Heart left ventricle (tissue), 16 donors: ENCODE data around the gene ZNF213. TPM values are rescaled to one million over a fixed set of nuclear protein-coding genes. Genes with fewer than 3 reads are reported as not detected.

ENCODE experiments used
- ATAC-seq, 4 donors: fragments of 200-7000 bp; cut with Tn5 transposase; one replicate each; pipeline ENCODE4 v1.9.1; 2020 to 2022; ENCODE audit warnings: moderate library complexity in 4 of 4, mild to moderate bottlenecking in 3 of 4, moderate number of reproducible peaks in 1 of 4
- DNase-seq, 5 donors: peaks; one replicate each; pipeline ENCODE4 v3.0.0-alpha.2; 2020
- H3K27ac ChIP-seq, 12 donors: fragments of 200-600 bp; sonication (generic) in 4 of 12; one replicate each; pipeline versions ENCODE4 v1.5.0 to v1.8.0; 2016 to 2022; ENCODE audit warnings: mild to moderate bottlenecking in 2 of 12
- H3K27me3 ChIP-seq, 9 donors: fragments of 200-600 bp; sonication (generic) in 2 of 9; one replicate each; pipeline versions ENCODE4 v1.5.1 to v1.8.0; 2016 to 2022; ENCODE audit warnings: mild to moderate bottlenecking in 3 of 9
- H3K36me3 ChIP-seq, 9 donors: fragments of 200-600 bp; sonication (generic) in 2 of 9; one replicate each; pipeline versions ENCODE4 v1.5.0 to v1.8.0; 2018 to 2022; ENCODE audit warnings: mild to moderate bottlenecking in 2 of 9
- H3K4me1 ChIP-seq, 12 donors: fragments of 200-600 bp; sonication (generic) in 4 of 12; one replicate each; pipeline versions ENCODE4 v1.5.0 to v1.8.0; 2016 to 2022; ENCODE audit warnings: mild to moderate bottlenecking in 3 of 12
- H3K4me3 ChIP-seq, 12 donors: fragments of 200-600 bp; sonication (generic) in 4 of 12; one replicate each; pipeline versions ENCODE4 v1.5.0 to v1.8.0; 2017 to 2022; ENCODE audit warnings: mild to moderate bottlenecking in 9 of 12, moderate library complexity in 4 of 12
- H3K9me3 ChIP-seq, 12 donors: fragments of 200-600 bp; sonication (generic) in 4 of 12; one replicate each; pipeline versions ENCODE4 v1.5.0 to v1.8.0; 2016 to 2022; ENCODE audit warnings: mild to moderate bottlenecking in 1 of 12
- CTCF ChIP-seq, 12 donors: fragments of 200-600 bp; sonication (generic) in 4 of 12; IDR thresholded peaks; one replicate each; pipeline versions ENCODE4 v1.5.0 to v1.8.0; 2018 to 2022; ENCODE audit warnings: antibody characterized with exemption in 12 of 12, mild to moderate bottlenecking in 5 of 12
- POLR2A ChIP-seq, 2 donors: fragments of 450-650 bp; IDR thresholded peaks; one replicate each; pipeline ENCODE4 v1.6.1; 2017; ENCODE audit warnings: antibody characterized with exemption in 2 of 2, mild to moderate bottlenecking in 2 of 2, moderate library complexity in 2 of 2
- WGBS, 4 donors: extraction: QIAGEN DNeasy Blood & Tissue Kit in 2 of 4; methylation state at CpG; one replicate each; pipeline versions ENCODE4 v1.1.5 to v1.1.7; 2013 to 2018; 5-methylcytosine and 5-hydroxymethylcytosine counted together
- intact Hi-C, 10 donors: fragments of 100-400 bp; cut with DNase I; formaldehyde crosslinking; loops; one replicate each; pipeline versions ENCODE4 v1.11.1 to v1.14.2; 2022
- polyA plus RNA-seq, 2 donors: library from polyadenylated mRNA; stranded (reverse); fragments of 200-250 nt; gene quantifications; one replicate each; pipeline ENCODE4 v1.2.3, GENCODE V29; 2013
- total RNA-seq, 9 donors: library from RNA; depleted of rRNA in 2 of 9; stranded (reverse); fragments of >200 nt in 2 of 9; fragmentation: NEBNext Ultra II Directional in 3 of 9; extraction: Animal tissue kit (Norgen Biotek cat#: 25700) in 3 of 9; gene quantifications; one replicate each; pipeline versions ENCODE4 v1.1.0 to v1.2.4, GENCODE V29; 2016 to 2023
- donor health status: ischemic (EF 13 %, LVEDD 7.1; RV severe dilation, severe dysfunction).
- donor health status: healthy with polysubstance abuse.
- donor health status: DM: no; HTN: yes; CAD: no.
- donor health status: DM: no; HTN: no; CAD: no.
- donor health status: ischemic (EF 25% LVEDD 6.9; RV normal size, moderate dysfunction).
- donor health status: ischemic (EF 25% LVEDD 5.7; RV mildly dilated, moderate dysfunction).
- donor health status: healthy.
- donor health status: DM: yes; HTN: yes; CAD: no.
- donor health status: ischemic (EF 35%, LVEDD 5.7; RV mildly dilated, moderate dysfunction).
- donor health status: nonischemic (EF 11% LVEDD 7.7; RV severe dilation, severe dysfunction).
- donor health status: DM: yes; HTN: yes; CAD: no.
- donor health status: PGD.
- donor health status: ischemic (EF 29% LVEDD 5.4; RV normal size, mild dysfunction).
- donor health status: nonischemic (EF 23%, LVEDD 6.1; RV moderate dilation, normal function).

ZNF213 gene
- total and polyA plus RNA-seq, 11 donors = 6.7 to 14.3 (median 8.7) TPM

- TF ChIP-seq POLR2A (IDR thresholded peaks at IDR 0.05) (peak in 1 of 2 donors; percentile 13), CTCF (IDR thresholded peaks at IDR 0.05) (peak in 8 of 12 donors; percentile 11 to 45 (median 28))
- H3K9me3 ChIP-seq = no peaks in the 10 kb centered on the region
- intact Hi-C loops = loop anchor here in 2 of 10 donors (2.0 to 5.0 kb wide), 3 partner anchors 23 to 35 kb away; partner anchors contain the start of gene IL32 (in 1 of the 2)
- DNase-seq (peak; percentile 59 to 84 (median 66)), ATAC-seq (peak; percentile 72 to 90 (median 74))
- H3K36me3 ChIP-seq = no peaks in the 10 kb centered on the region
- peaks cover 0 to 7% (median 0%) of the 10 kb centered on the region in 9 donors for H3K27me3 ChIP-seq
- 35 to 50% (median 41%) methylated on average over 14 to 18 of the region's 18 CpGs for WGBS, 4 donors
- H3K4me1 ChIP-seq = peaks cover 4 to 43% (median 19%) of the 10 kb centered on the region in 12 donors
- H3K4me3 ChIP-seq = peak overlapping the region in 11 of 12 donors; percentile 14 to 63 (median 51)
- peak overlapping the region; percentile 59 to 94 (median 86) for H3K27ac ChIP-seq
Measured at GRCh38 chr16:3087243-3088235, 47.3 kb upstream of the ZNF213 start.

GRCh38 chr16:3088450-3088849 lies 46.4 kb upstream of the ZNF213 start:
- no peak for ATAC-seq
- no peak overlapping the region for H3K4me3 ChIP-seq
- no peaks in the 10 kb centered on the region for H3K36me3 ChIP-seq
- TF ChIP-seq POLR2A (IDR thresholded peaks at IDR 0.05) (no peak), CTCF (IDR thresholded peaks at IDR 0.05) (no peak)
- 48 to 61% (median 55%) methylated on average over 7 of the region's 7 CpGs for WGBS, 4 donors
- no peak for DNase-seq
- H3K27me3 ChIP-seq = peaks cover 0 to 11% (median 0%) of the 10 kb centered on the region in 9 donors
- H3K4me1 ChIP-seq = peaks cover 4 to 43% (median 19%) of the 10 kb centered on the region in 12 donors
- intact Hi-C loops = loop anchor here in 1 of 10 donors (5.0 kb wide), 1 partner anchor 34 kb away; no protein-coding TSS in a partner anchor
- no peaks in the 10 kb centered on the region for H3K9me3 ChIP-seq
- peak overlapping the region in 9 of 12 donors; percentile 81 to 94 (median 88) for H3K27ac ChIP-seq

DNA sequence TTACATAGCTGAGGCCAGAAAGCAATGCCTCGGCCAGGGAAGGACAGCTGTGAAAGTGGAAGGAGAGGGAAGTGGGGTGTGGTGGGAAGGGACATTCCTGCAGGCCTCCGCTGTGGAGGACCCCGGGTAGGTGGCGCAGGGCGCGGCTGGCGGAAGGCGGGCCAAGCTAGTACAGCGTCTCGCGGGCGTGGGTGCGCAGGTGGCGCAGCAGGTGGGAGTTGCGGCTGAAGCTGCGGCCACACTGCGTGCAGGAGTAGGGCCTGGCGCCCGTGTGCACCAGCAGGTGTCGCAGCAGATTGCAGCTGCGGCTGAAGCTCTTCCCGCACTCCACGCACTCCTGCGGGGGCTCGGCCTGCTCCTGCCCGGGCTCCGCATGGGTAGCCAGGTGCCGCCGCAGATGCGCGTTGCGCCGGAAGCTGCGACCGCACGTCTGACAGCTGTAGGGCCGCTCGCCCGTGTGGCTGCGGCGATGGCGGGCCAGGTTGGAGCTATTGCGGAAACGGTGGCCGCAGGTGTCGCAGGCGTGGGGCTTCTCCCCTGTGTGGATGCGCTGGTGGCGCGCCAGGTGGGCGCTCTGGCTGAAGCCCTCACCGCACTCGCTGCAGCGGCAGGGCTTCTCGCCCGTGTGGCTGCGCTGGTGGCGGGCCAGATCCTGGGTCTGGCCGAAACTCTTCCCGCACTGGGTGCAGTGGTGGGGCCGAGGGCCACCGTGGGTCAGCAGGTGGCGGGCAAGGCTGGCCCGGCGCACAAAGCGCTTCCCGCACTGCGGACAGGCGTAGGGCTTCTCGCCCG lies 45.7 kb upstream of the ZNF213 start:
- Histone ChIP-seq H3K36me3 (no peaks in the 10 kb centered on the region), H3K27me3 (peaks cover 0 to 11% (median 0%) of the 10 kb centered on the region in 9 donors), H3K4me1 (peaks cover 4 to 43% (median 19%) of the 10 kb centered on the region in 12 donors), H3K27ac (peak overlapping the region in 2 of 12 donors; percentile 84 to 88), H3K4me3 (no peak overlapping the region), H3K9me3 (no peaks in the 10 kb centered on the region)
- TF ChIP-seq CTCF (IDR thresholded peaks at IDR 0.05) = no peak
- TF ChIP-seq POLR2A (IDR thresholded peaks at IDR 0.05) = no peak
- DNase-seq = no peak
- ATAC-seq = no peak
- WGBS, 4 donors = 93 to 95% (median 94%) methylated on average over 65 to 71 of the region's 71 CpGs
- intact Hi-C loops = loop anchor here in 1 of 10 donors (5.0 kb wide), 1 partner anchor 33 kb away; no protein-coding TSS in a partner anchor
